NK-92 treated with Interleukin-12 subunit alpha and Interleukin-12 subunit beta, amount 100 ng/mL, for 24 hours (cell line): ENCODE measurements around the gene DNAJA3.

Experiments used
- DNase-seq: peaks from one replicate; lab custom pipeline; 2025; lab: John Stamatoyannopoulos, UW

The DNAJA3 gene

GRCh38 chr16:4407543-4408322 lies 17.9 kb upstream of the DNAJA3 start:
- DNase-seq = no peak

- DNase-seq = no peak
These were observed 17.4 kb upstream of the DNAJA3 start for GRCh38 chr16:4408323-4408690.

- no peak for DNase-seq
These were observed 16.4 kb upstream of the DNAJA3 start for GRCh38 chr16:4409081-4409932.

GRCh38 chr16:4410335-4411075 lies 15.2 kb upstream of the DNAJA3 start:
- DNase-seq = no peak

GRCh38 chr16:4411684-4412083 lies 14.0 kb upstream of the DNAJA3 start:
- no peak for DNase-seq

GRCh38 chr16:4412159-4412558 lies 13.5 kb upstream of the DNAJA3 start:
- DNase-seq = no peak

GRCh38 chr16:4412854-4413253 lies 12.8 kb upstream of the DNAJA3 start:
- DNase-seq = no peak

- DNase-seq = peak; percentile 38
These were observed 11.3 kb upstream of the DNAJA3 start for GRCh38 chr16:4414187-4414917.

- DNase-seq = peak; percentile 51
These were observed 10.0 kb upstream of the DNAJA3 start for GRCh38 chr16:4415538-4416199.

GRCh38 chr16:4416200-4417032 lies 9.3 kb upstream of the DNAJA3 start, which contains the start of gene CORO7:
CORO7 (minus strand) TSS chr16:4416596; CDS start chr16:4416518, 78 bp downstream.
- peak; percentile 99 for DNase-seq

- DNase-seq = no peak
These were observed 6.2 kb upstream of the DNAJA3 start for GRCh38 chr16:4419402-4419959.

- no peak for DNase-seq
These were observed 5.1 kb upstream of the DNAJA3 start for GRCh38 chr16:4420505-4421105.

- peak; percentile 73 for DNase-seq
These were observed 485 bp downstream of the DNAJA3 start for GRCh38 chr16:4426021-4426684.

- no peak for DNase-seq
These were observed 1.2 kb downstream of the DNAJA3 start for GRCh38 chr16:4426722-4427372.

- no peak for DNase-seq
These were observed 2.8 kb downstream of the DNAJA3 start for GRCh38 chr16:4428500-4428899.

GRCh38 chr16:4431023-4431422 lies 5.4 kb downstream of the DNAJA3 start:
- DNase-seq = no peak

- DNase-seq = no peak
These were observed 7.6 kb downstream of the DNAJA3 start for GRCh38 chr16:4433228-4433627.
